D721Med (cell line): Measurements from ENCODE around the gene TPM3.

ENCODE experiments used
- DNase-seq: peaks from one replicate; pipeline ENCODE4 v3.0.0; 2011; ENCODE audit warnings: low spot score; ENCODE audit not compliant: insufficient read length
- FAIRE-seq: peaks from 2 replicates; lab custom pipeline; 2011; peaks lifted over from hg19 to GRCh38; lab: Jason Lieb, UNC
- TF ChIP-seq, protein P1 (sequence below): IDR thresholded peaks from 2 replicates; pipeline ENCODE4 v1.5.1; 2012; ENCODE audit warnings: mild to moderate bottlenecking, control low read depth; ENCODE audit not compliant: insufficient read depth; ENCODE audit errors: missing control alignments

TPM3 gene

DNA sequence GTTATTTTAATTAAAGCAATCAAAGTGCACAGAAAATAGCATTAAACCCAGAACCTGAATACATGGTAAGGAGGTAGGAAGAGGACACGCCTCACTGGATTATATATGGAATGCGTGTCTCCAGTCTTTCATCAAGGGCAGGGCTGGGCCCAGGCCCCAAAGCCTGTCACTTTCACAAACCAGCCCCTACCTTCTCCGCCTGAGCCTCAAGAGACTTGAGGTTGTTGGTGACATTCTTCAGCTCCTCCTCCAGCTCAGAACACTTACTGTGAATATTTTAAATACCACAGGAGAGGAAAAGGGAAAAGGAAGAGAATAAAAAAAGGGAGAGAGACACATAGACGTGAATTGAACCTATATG lies 20.7 kb downstream of the TPM3 start:
- FAIRE-seq (no peak), DNase-seq (no peak)
- TF ChIP-seq, protein P1, sequence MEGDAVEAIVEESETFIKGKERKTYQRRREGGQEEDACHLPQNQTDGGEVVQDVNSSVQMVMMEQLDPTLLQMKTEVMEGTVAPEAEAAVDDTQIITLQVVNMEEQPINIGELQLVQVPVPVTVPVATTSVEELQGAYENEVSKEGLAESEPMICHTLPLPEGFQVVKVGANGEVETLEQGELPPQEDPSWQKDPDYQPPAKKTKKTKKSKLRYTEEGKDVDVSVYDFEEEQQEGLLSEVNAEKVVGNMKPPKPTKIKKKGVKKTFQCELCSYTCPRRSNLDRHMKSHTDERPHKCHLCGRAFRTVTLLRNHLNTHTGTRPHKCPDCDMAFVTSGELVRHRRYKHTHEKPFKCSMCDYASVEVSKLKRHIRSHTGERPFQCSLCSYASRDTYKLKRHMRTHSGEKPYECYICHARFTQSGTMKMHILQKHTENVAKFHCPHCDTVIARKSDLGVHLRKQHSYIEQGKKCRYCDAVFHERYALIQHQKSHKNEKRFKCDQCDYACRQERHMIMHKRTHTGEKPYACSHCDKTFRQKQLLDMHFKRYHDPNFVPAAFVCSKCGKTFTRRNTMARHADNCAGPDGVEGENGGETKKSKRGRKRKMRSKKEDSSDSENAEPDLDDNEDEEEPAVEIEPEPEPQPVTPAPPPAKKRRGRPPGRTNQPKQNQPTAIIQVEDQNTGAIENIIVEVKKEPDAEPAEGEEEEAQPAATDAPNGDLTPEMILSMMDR, result no peak

DNA sequence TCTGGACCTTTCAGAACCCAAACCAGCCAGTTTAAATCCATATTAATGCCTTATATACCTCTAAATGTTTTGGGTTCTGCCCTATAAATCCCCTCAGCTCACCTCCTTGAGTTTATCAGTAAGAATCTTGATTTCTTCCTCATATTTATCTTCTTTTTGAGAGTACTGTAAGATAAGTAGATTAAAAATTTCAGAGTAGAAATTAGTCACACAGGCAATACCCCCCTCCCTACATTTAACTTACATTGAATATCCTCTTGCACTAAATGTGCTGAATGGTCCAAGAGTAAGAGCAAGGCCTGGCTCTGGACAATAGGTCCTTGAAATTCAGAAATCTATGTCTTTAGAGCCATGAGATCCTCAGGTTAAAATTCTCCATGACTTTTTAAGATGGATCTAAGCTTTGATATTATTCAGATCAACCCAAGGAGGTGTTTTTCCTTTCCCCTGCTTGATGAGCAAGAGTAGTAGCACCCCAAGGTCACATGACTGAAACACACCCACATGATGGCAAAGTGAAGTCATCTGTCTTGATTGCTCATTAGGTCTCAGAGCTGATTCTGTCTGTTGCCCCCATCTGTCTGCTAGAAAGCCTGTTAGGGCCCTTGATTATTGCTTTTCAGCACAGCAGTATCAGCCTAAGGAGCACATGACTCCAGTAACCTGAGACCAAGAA lies 21.2 kb downstream of the TPM3 start:
- DNase-seq (no peak), FAIRE-seq (no peak)
- TF ChIP-seq, protein P1, result no peak

GRCh38 chr1:154167461-154167860 lies 24.4 kb downstream of the TPM3 start:
- DNase-seq (no peak), FAIRE-seq (no peak)
- TF ChIP-seq, protein P1, result no peak

- DNase-seq, result no peak
- no peak for FAIRE-seq
- TF ChIP-seq, protein P1, result no peak
Measured at GRCh38 chr1:154166207-154166606, 25.7 kb downstream of the TPM3 start.

DNA sequence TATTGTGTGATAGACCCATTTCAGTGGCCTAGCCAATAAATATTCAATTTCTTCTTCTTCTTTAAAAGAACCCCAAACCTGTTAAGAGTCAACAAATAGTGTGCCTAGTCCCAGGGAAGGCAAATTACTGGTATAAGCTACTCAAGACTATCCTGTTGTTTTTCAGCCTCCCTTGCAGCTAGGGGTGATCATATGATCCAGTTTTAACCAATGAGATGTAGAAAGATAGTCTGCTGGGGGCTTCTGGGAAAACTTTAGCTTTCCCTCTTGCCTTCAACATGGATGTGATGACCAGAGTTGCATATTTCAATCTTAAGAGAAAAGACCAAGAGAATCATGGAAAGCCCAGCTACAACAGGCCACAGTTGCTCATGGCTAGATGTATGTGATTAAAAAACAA lies 32.3 kb downstream of the TPM3 start:
- DNase-seq (no peak), FAIRE-seq (no peak)
- TF ChIP-seq, protein P1, result no peak

DNA sequence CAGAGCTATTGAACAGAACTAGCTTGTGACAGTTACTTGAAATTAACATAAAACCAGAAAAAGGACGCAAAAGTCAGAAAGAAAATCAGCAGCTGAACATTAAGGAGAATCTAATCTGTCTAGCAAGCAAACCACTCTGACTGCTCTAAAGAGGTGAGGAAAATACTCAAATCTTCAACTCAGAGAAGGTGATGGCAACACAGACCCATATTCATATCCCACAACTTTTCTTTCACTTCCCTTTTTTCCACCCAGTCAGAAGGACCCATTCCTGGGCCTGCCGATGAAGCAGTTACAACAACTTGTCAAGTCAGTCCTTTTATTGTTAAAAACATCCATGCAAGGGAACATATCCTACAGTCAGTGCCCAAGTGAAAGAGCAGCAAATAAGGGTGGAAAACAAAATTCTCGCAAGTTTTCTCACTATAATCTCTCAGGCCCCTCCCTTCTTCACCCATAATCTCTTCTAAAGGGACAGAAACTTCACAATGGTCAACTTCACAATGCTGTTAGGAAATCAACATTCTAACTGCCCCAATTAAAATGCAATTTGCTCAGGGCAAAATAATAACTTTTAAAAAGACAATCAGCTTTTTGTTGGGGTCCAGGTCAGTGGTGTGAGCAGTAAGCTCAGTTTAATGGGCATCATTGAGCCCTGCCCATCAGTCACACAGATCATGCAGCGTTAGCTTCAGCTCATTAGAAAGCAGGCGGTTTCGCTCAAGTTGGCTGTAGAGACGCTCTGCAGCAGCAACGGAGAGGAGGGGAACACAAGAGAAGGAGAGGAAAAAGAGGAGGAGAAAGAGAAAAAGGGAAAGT lies 33.4 kb downstream of the TPM3 start:
- FAIRE-seq, result no peak
- no peak for DNase-seq
- TF ChIP-seq, protein P1, result no peak
